Endothelial cell of hepatic sinusoid (primary cell): ENCODE measurements around the gene HOXA2.

Source experiments
- in situ Hi-C: cut with HindIII; loops from 2 replicates; pipeline ENCODE4 v1.10.0; 2017; ENCODE audit warnings: low sequenced_read_pairs

The HOXA2 gene

GRCh38 chr7:27112955-27113949, 10.8 kb upstream of the HOXA2 start:
- in situ Hi-C loops: no loop called here

GRCh38 chr7:27112361-27112760, 9.9 kb upstream of the HOXA2 start:
- in situ Hi-C loops: no loop called here

GRCh38 chr7:27111751-27112277, 9.3 kb upstream of the HOXA2 start:
- in situ Hi-C loops: no loop called here

GRCh38 chr7:27111042-27111750, 8.7 kb upstream of the HOXA2 start:
- in situ Hi-C loops: no loop called here

GRCh38 chr7:27110186-27111031, 7.9 kb upstream of the HOXA2 start:
- in situ Hi-C loops: no loop called here

GRCh38 chr7:27109466-27110185, 7.1 kb upstream of the HOXA2 start:
- in situ Hi-C loops: no loop called here

- in situ Hi-C loops: no loop called here
Measured at GRCh38 chr7:27108390-27109127, 6.1 kb upstream of the HOXA2 start.

- in situ Hi-C loops: no loop called here
Measured at GRCh38 chr7:27107391-27108381, 5.2 kb upstream of the HOXA2 start.

GRCh38 chr7:27106901-27107240, 4.4 kb upstream of the HOXA2 start:
- in situ Hi-C loops: no loop called here

GRCh38 chr7:27106181-27106900, 3.9 kb upstream of the HOXA2 start:
- in situ Hi-C loops: no loop called here

GRCh38 chr7:27105301-27106031, 3.0 kb upstream of the HOXA2 start:
- in situ Hi-C loops: no loop called here

GRCh38 chr7:27104341-27105058, 2.0 kb upstream of the HOXA2 start:
- in situ Hi-C loops: no loop called here

GRCh38 chr7:27103489-27104226, 1.2 kb upstream of the HOXA2 start:
- in situ Hi-C loops: no loop called here

GRCh38 chr7:27101957-27102580, 414 bp downstream of the HOXA2 start:
- in situ Hi-C loops: no loop called here
